Measurements from ENCODE around the gene HMGCR. TPM values are rescaled to one million over a fixed set of nuclear protein-coding genes. Genes with fewer than 3 reads are reported as not detected.

Gene HMGCR
- total and polyA plus RNA-seq, 2 of the 8 experiments (the other 6 are each of a cell fraction or from before 2014, with no cell fraction given), result 45.8 to 199 TPM

DNA sequence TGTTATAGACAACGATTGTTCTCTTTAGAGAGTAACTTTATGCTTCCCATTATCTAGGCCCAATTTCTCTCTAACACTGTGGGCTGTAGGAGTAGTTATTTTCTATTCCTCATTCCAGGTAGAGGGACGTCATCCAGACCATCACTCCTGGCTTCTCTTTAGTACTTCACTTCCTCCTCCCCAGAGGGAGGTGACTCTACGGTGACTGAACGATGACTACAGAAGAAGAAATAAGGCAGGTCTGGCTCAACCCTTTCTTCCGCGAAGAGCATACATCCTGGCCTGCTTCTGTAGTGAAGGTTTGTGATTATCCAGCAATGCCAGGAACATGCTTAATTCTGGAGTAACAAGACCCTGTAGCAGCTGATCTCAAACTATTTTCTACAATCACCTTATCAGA lies 50.8 kb downstream of the HMGCR start:
- Histone ChIP-seq H2BK5ac (ENCODE audit: low read depth, low read length) (no peak overlapping the region), H3K9ac (replicated peaks in 1 of 4; ENCODE audit: extremely low read depth in 1 of 4, low read depth in 3 of 4, low read length in 3 of 4) (no peak overlapping the region), H2BK12ac (ENCODE audit: low read depth, low read length) (no peak overlapping the region), H3K36me3 (ENCODE audit: control insufficient read depth in 2 of 4, insufficient read depth in 4 of 4, low read length in 3 of 4) (peaks cover 0 to 12% (median 1%) of the 10 kb centered on the region in 4 experiments; a peak in 1 of 8 replicates), H3K27ac (ENCODE audit: low read depth, low read length) (no peak overlapping the region), H3K56ac (replicated peaks; ENCODE audit: insufficient read length, low read depth, low read length) (no peak overlapping the region), H3K4ac (replicated peaks; ENCODE audit: insufficient read length, low read depth, low read length) (no peak overlapping the region), H4K20me1 (replicated peaks in 1 of 2; ENCODE audit: control insufficient read depth in 1 of 2, insufficient read depth in 2 of 2, low read length in 2 of 2) (no peaks in the 10 kb centered on the region), H2AFZ (ENCODE audit: low read length) (no peak overlapping the region), H4K5ac (ENCODE audit: insufficient read length, low read depth, low read length) (no peak overlapping the region), H3K4me1 (replicated peaks in 1 of 4; ENCODE audit: control insufficient read depth in 3 of 4, insufficient read depth in 4 of 4, low read length in 3 of 4) (no peaks in the 10 kb centered on the region), H3K79me2 (ENCODE audit: control insufficient read depth in 1 of 2, insufficient read depth in 2 of 2, low read length in 2 of 2) (no peaks in the 10 kb centered on the region), H2BK20ac (ENCODE audit: low read length) (no peak overlapping the region), H4K8ac (ENCODE audit: extremely low read depth, insufficient read depth, low read length) (no peak overlapping the region), H3K9me3 (ENCODE audit: insufficient read depth in 2 of 2, low read depth in 1 of 2, low read length in 1 of 2) (no peaks in the 10 kb centered on the region), H3K18ac (ENCODE audit: extremely low read depth, low read length) (no peak overlapping the region), H2BK120ac (replicated peaks; ENCODE audit: low read depth, low read length) (no peak overlapping the region), H3K27me3 (replicated peaks in 1 of 4; ENCODE audit: control insufficient read depth in 3 of 4, extremely low read depth in 1 of 4, insufficient read depth in 3 of 4, low read length in 3 of 4) (no peaks in the 10 kb centered on the region), H2BK15ac (ENCODE audit: low read length) (no peak overlapping the region), H3K23me2 (ENCODE audit: low read depth, low read length) (no peaks in the 10 kb centered on the region), H3K4me2 (ENCODE audit: insufficient read depth in 1 of 2, low read depth in 2 of 2, low read length in 2 of 2) (no peak overlapping the region), H3K79me1 (ENCODE audit: low read depth, low read length) (no peaks in the 10 kb centered on the region), H3K23ac (ENCODE audit: insufficient read length) (no peak overlapping the region), H3K4me3 (ENCODE audit: extremely low read depth in 1 of 4, insufficient read depth in 2 of 4, low read depth in 3 of 4, low read length in 4 of 4) (no peak overlapping the region), H3K14ac (ENCODE audit: insufficient read length) (no peak overlapping the region), H2AK5ac (ENCODE audit: low read depth, low read length) (no peak overlapping the region), H4K91ac (replicated peaks; ENCODE audit: insufficient read length, low read length) (no peak overlapping the region)
- POLR2A ChIA-PET (ENCODE audit: partially characterized antibody), result interaction anchor here (0.6 kb wide), 1 partner anchor 327 kb away, joined by 4 read pairs; no protein-coding TSS in a partner anchor
- no peak for DNase-seq (ENCODE audit: low read depth in 1 of 2, low spot score in 2 of 2)
- no peak for FAIRE-seq
- 95% methylated on average over 6 of the region's 6 CpGs; no CpG with 5 or more reads in 1 of the 2 experiments for WGBS, 2 experiments (ENCODE audit: extremely low coverage in 1 of 2, insufficient coverage in 1 of 2, insufficient read length in 1 of 2, insufficient replicate concordance in 2 of 2, low coverage in 1 of 2, low lambda C conversion rate in 2 of 2, missing lambda C conversion rate in 1 of 2)
- CTCF ChIA-PET (ENCODE audit: partially characterized antibody), result no interaction called here
- TF ChIP-seq POLR2A (IDR thresholded peaks at IDR 0.05; ENCODE audit: control extremely low read depth in 1 of 2, low read depth in 2 of 2, low read length in 2 of 2), result no peak
- no peak for TF ChIP-seq SIX5 (IDR thresholded peaks at IDR 0.05; ENCODE audit: low read depth, low read length)
- TF ChIP-seq SP2 (IDR thresholded peaks at IDR 0.05; ENCODE audit: low read length), result no peak
